Gastroesophageal sphincter (tissue), 4 donors: ENCODE results near the gene RDH8. TPM values are rescaled to one million over a fixed set of nuclear protein-coding genes. Genes with fewer than 3 reads are reported as not detected.

ENCODE experiments used
- ATAC-seq: fragments of 150-250 bp; one replicate; pipeline ENCODE4 v1.9.1; 2016; ENCODE audit warnings: mild to moderate bottlenecking, moderate library complexity
- H3K27ac ChIP-seq, 4 donors: fragments of 200-600 bp; sonication (generic) in 3 of 4; 1 replicate in 3 of 4; 2 replicates in 1 of 4; pipeline ENCODE4 v1.5.1; 2016 to 2019
- H3K27me3 ChIP-seq: fragments of 200-600 bp; sonication (generic); one replicate; pipeline ENCODE4 v1.5.1; 2019
- H3K36me3 ChIP-seq, 2 donors: fragments of 200-600 bp; sonication (generic); one replicate each; pipeline ENCODE4 v1.5.1; 2019; ENCODE audit warnings: control low read depth in 1 of 2
- H3K4me1 ChIP-seq, 3 donors: fragments of 200-600 bp; sonication (generic); 1 replicate in 2 of 3; 2 replicates in 1 of 3; pipeline ENCODE4 v1.5.1; 2016 to 2019; ENCODE audit warnings: control low read depth in 2 of 3
- H3K4me3 ChIP-seq, 2 donors: fragments of 200-600 bp; sonication (generic); one replicate each; pipeline ENCODE4 v1.5.1; 2019; ENCODE audit warnings: mild to moderate bottlenecking in 1 of 2, moderate library complexity in 1 of 2
- H3K9me3 ChIP-seq, 3 donors: fragments of 200-600 bp; sonication (generic); one replicate each; pipeline ENCODE4 v1.5.1; 2017 to 2019; ENCODE audit warnings: control low read depth in 2 of 3
- EP300 ChIP-seq: sonication (generic); formaldehyde crosslinking; IDR thresholded peaks from one replicate; pipeline ENCODE4 v1.6.1; 2017; ENCODE audit warnings: antibody characterized with exemption, mild to moderate bottlenecking
- POLR2A ChIP-seq, 2 donors: fragments of 450-650 bp; IDR thresholded peaks; one replicate each; pipeline ENCODE4 v1.6.1; 2017; ENCODE audit warnings: antibody characterized with exemption in 2 of 2, mild to moderate bottlenecking in 2 of 2, moderate library complexity in 1 of 2
- POLR2AphosphoS5 ChIP-seq: sonication (generic); formaldehyde crosslinking; IDR thresholded peaks from one replicate; pipeline ENCODE4 v1.6.1; 2017; ENCODE audit warnings: antibody characterized with exemption
- WGBS, 2 donors: methylation state at CpG; one replicate each; pipeline ENCODE4 v1.1.5; 2018; ENCODE audit warnings: low coverage in 1 of 2; 5-methylcytosine and 5-hydroxymethylcytosine counted together
- small RNA-seq, 4 donors: library from RNA; depleted of rRNA; stranded (forward); fragments of <200 nt; gene quantifications; one replicate each; pipeline ENCODE3, GENCODE V24; 2016
- total RNA-seq, 4 donors: library from RNA; depleted of rRNA; stranded (reverse); fragments of >200 nt; gene quantifications; one replicate each; pipeline ENCODE4 v1.1.0, GENCODE V29; 2016
- TF ChIP-seq, protein P1 (sequence below), 4 experiments: fragments of 200-600 bp in 2 of 4; fragments of 450-650 bp in 2 of 4; sonication (generic) in 1 of 4; IDR thresholded peaks; one replicate each; pipeline ENCODE4 v1.5.1; 2017 to 2019; ENCODE audit warnings: antibody characterized with exemption in 4 of 4, mild to moderate bottlenecking in 2 of 4, moderate library complexity in 2 of 4

RDH8 gene
- total RNA-seq, 4 donors from 2014 or later: not detected

DNA sequence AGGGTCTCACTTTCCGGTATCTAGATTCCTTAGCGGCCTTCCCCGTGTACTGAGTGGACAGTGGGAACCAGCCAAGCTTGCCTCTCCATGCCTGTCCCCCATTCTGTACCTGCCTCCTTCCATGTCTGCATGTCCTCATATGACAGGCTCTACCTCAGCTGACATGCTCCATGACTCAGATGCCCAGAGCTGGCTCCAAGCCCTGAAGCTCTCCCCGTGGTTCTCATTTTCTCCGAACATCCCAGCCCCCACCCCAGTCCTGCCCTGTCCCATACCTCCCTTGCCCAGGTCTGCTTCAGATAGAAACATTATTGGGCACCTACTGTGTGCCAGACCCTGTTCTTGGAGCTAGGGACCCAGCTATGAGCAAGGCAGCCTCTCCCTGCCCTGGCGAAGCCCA is 55.8 kb downstream of the RDH8 start:
- Histone ChIP-seq H3K4me1 (no peaks in the 10 kb centered on the region), H3K36me3 (no peaks in the 10 kb centered on the region), H3K9me3 (peaks cover 0 to 9% (median 0%) of the 10 kb centered on the region in 3 donors), H3K4me3 (no peak overlapping the region), H3K27ac (no peak overlapping the region), H3K27me3 (peaks cover 71% of the 10 kb centered on the region)
- WGBS, 2 donors: 53 to 60% methylated on average over 1 to 5 of the region's 6 CpGs
- ATAC-seq: no peak
- TF ChIP-seq EP300 (no peak), POLR2A (IDR thresholded peaks at IDR 0.05) (no peak), POLR2AphosphoS5 (no peak)
- TF ChIP-seq, protein P1, sequence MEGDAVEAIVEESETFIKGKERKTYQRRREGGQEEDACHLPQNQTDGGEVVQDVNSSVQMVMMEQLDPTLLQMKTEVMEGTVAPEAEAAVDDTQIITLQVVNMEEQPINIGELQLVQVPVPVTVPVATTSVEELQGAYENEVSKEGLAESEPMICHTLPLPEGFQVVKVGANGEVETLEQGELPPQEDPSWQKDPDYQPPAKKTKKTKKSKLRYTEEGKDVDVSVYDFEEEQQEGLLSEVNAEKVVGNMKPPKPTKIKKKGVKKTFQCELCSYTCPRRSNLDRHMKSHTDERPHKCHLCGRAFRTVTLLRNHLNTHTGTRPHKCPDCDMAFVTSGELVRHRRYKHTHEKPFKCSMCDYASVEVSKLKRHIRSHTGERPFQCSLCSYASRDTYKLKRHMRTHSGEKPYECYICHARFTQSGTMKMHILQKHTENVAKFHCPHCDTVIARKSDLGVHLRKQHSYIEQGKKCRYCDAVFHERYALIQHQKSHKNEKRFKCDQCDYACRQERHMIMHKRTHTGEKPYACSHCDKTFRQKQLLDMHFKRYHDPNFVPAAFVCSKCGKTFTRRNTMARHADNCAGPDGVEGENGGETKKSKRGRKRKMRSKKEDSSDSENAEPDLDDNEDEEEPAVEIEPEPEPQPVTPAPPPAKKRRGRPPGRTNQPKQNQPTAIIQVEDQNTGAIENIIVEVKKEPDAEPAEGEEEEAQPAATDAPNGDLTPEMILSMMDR (IDR thresholded peaks at IDR 0.05): no peak

DNA sequence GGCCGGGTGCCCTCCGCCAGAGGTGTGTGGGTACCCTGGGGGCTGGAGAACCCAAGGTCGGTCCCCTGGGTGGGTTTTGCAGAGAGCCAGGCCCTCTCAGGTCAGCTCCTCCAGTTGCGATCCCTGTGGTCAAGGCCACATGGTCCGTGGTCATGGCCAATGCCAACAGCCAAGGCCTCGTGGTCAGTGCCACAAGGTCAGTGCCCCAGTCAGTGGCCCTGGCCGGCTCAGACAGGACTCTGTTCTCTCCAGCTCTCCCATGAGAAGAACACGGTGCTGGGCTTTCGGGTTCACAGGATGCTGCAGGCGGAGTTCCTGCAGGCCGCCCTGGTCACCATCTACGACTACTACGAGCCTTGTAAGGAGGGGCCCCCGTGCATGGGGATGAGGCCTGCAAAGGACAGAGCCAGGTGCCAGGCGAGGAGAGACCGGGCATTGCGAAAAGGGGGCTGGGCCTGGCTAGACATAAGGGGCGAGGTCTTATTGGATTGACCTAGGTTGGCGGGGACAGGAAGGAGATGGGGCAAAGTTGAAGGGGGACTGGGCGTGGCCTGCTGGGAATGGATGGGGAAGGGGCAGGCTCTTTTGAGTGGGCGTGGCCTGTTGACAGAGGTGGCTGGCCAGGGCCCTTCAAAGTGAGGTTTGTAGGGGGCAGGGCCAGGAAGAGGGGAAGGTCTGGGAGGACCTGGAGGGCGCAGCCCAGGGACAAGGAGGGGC is 57.6 kb downstream of the RDH8 start:
- WGBS, 2 donors: 54 to 81% methylated on average over 6 to 7 of the region's 22 CpGs
- no peak overlapping the region for H3K4me3 ChIP-seq
- TF ChIP-seq POLR2A (IDR thresholded peaks at IDR 0.05) (no peak), POLR2AphosphoS5 (no peak), EP300 (no peak)
- TF ChIP-seq, protein P1 (IDR thresholded peaks at IDR 0.05): no peak
- ATAC-seq: no peak
- H3K27me3 ChIP-seq: peaks cover 59% of the 10 kb centered on the region
- no peak overlapping the region for H3K27ac ChIP-seq
- no peaks in the 10 kb centered on the region for H3K4me1 ChIP-seq
- peaks cover 0 to 11% (median 0%) of the 10 kb centered on the region in 3 donors for H3K9me3 ChIP-seq
- no peaks in the 10 kb centered on the region for H3K36me3 ChIP-seq

Small RNAs within 50 kb of the gene (small RNA-seq; reads per million reads assigned to genes)
- gene MIR5589: 0 reads per million in 4 donors

Other genes starting within 250 kb of the RDH8 start
- 10 to 100 TPM; 10.5 to 36.1 (median 20.4) TPM for gene ZNF846, start 244.7 kb upstream of the RDH8 start, total RNA-seq
- gene FBXL12, start 194.4 kb upstream of the RDH8 start, total RNA-seq: 10 to 100 TPM; 17.2 to 27.1 (median 24.0) TPM
- gene UBL5, start 185.6 kb upstream of the RDH8 start, total RNA-seq: 100 to 1,000 TPM; 420 to 701 (median 653) TPM
- gene PIN1, start 178.2 kb upstream of the RDH8 start, total RNA-seq: 100 to 1,000 TPM; 137 to 160 (median 153) TPM
- gene OLFM2, start 77.0 kb upstream of the RDH8 start, total RNA-seq: 10 to 100 TPM in 1 of 4 donors, 1 to 10 TPM in 3; 2.6 to 21.9 (median 8.5) TPM
- 10 to 100 TPM in 3 of 4 donors, 1 to 10 TPM in 1; 9.8 to 30.8 (median 25.2) TPM for gene COL5A3, start 3.0 kb upstream of the RDH8 start, total RNA-seq
- gene SHFL, start 72.8 kb downstream of the RDH8 start, total RNA-seq: 10 to 100 TPM; 23.4 to 31.6 (median 26.2) TPM
- not detected for gene ANGPTL6, start 89.2 kb downstream of the RDH8 start, total RNA-seq
- gene PPAN, start 92.9 kb downstream of the RDH8 start, total RNA-seq: 10 to 100 TPM; 22.7 to 40.3 (median 31.5) TPM
- gene P2RY11, start 98.2 kb downstream of the RDH8 start, total RNA-seq: 10 to 100 TPM in 1 of 4 donors, 1 to 10 TPM in 2, under 1 TPM in 1; 0.96 to 15.7 (median 5.3) TPM
- 100 to 1,000 TPM; 295 to 323 (median 310) TPM for gene EIF3G, start 106.4 kb downstream of the RDH8 start, total RNA-seq
- gene DNMT1, start 181.5 kb downstream of the RDH8 start, total RNA-seq: 10 to 100 TPM; 28.1 to 50.6 (median 38.1) TPM
- 10 to 100 TPM in 3 of 4 donors, 1 to 10 TPM in 1; 7.5 to 24.5 (median 16.7) TPM for gene S1PR2, start 217.8 kb downstream of the RDH8 start, total RNA-seq
- 10 to 100 TPM; 45.8 to 86.0 (median 51.9) TPM for gene MRPL4, start 238.7 kb downstream of the RDH8 start, total RNA-seq